ENCODE data around the gene TMEM17.

TMEM17 gene

DNA sequence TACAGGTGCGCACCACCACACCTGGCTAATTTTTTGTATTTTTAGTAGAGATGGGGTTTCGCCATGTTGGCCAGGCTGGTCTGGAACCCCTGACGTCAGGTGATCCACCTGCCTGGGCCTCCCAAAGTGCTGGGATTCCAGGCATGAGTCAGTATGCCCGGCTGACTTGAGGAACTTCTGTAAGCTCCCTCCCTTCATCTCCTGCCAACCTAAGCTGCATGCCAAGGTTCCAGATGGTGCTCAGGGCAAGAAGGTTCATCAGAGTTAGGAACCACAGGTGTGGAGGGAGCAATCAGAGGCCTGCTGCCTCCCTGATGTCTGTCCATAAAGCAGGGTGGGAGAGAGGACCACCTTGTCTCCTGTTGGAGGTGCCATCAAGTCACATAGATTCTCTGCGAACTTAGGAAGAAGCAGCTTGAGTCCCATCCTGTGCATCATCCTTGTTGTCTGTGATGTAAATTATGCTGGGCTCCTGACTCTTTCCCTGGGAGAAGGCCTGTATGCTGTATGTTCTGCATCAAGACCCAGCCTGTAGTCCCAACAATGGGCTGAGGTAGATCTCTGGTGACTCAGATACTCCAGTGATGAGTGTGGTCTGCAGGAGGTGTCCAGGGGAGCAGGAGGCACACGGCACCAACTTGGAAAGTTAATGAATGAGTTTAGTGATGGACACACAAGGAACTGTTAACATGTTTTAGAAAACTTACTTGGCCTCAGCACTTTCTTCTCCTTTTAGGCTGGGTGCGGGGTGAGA lies 53.1 kb downstream of the TMEM17 start:
- no peak for DNase-seq
- Histone ChIP-seq H3K4me1 (peaks cover 4 to 7% (median 5%) of the 10 kb centered on the region in 4 donors), H3K27me3 (no peaks in the 10 kb centered on the region), H3K4me3 (no peak overlapping the region), H3K9me3 (no peaks in the 10 kb centered on the region), H3K36me3 (no peaks in the 10 kb centered on the region), H3K27ac (no peak overlapping the region)
- intact Hi-C loops (cut with DNase I; ENCODE audit: low total_unique reads), result no loop called here
- TF ChIP-seq, protein P1, sequence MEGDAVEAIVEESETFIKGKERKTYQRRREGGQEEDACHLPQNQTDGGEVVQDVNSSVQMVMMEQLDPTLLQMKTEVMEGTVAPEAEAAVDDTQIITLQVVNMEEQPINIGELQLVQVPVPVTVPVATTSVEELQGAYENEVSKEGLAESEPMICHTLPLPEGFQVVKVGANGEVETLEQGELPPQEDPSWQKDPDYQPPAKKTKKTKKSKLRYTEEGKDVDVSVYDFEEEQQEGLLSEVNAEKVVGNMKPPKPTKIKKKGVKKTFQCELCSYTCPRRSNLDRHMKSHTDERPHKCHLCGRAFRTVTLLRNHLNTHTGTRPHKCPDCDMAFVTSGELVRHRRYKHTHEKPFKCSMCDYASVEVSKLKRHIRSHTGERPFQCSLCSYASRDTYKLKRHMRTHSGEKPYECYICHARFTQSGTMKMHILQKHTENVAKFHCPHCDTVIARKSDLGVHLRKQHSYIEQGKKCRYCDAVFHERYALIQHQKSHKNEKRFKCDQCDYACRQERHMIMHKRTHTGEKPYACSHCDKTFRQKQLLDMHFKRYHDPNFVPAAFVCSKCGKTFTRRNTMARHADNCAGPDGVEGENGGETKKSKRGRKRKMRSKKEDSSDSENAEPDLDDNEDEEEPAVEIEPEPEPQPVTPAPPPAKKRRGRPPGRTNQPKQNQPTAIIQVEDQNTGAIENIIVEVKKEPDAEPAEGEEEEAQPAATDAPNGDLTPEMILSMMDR (IDR thresholded peaks at IDR 0.05), result no peak

DNA sequence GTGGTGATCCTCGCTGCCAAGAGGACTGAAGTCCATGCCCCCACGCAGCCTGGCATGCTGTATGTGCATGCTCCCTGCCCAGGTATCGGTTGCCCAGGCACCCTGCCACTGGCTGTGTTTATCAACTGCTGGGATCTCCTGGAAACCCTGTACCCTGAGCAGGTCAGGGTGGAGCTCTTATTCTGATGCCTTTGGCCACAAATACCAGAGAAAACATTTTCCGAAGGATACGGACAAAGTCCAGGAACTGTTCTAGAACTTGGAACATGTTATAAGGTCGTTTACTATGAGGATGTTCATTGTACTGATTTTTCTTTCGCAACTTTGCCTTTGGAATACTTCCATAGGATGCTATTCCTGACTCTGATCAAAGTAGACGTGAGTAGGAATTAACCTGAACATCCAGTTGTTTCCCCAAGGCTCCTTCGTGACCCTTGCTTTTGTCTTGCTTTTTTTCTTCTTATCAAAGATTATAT lies 55.2 kb downstream of the TMEM17 start:
- no peak for DNase-seq
- intact Hi-C loops (cut with DNase I; ENCODE audit: low total_unique reads), result no loop called here
- H3K27ac ChIP-seq, result no peak overlapping the region
- H3K4me1 ChIP-seq, result no peaks in the 10 kb centered on the region
- no peaks in the 10 kb centered on the region for H3K36me3 ChIP-seq
- TF ChIP-seq, protein P1 (IDR thresholded peaks at IDR 0.05), result no peak
- no peak overlapping the region for H3K4me3 ChIP-seq
- H3K9me3 ChIP-seq, result no peaks in the 10 kb centered on the region
- no peaks in the 10 kb centered on the region for H3K27me3 ChIP-seq

Measured in tibial artery (tissue), 4 donors.